Panc1 (cell line): Measurements from ENCODE around the gene CYB5B. TPM values are rescaled to one million over a fixed set of nuclear protein-coding genes. Genes with fewer than 3 reads are reported as not detected.

Experiments
- ATAC-seq: fragments of 200-7000 bp; cut with Tn5 transposase; 2 replicates; pipeline ENCODE4 v1.9.1; 2020; ENCODE audit warnings: mild to moderate bottlenecking, moderate library complexity
- BruUV-seq: library from RNA; stranded (reverse); fragments of 400-500 nt; replicated peaks from 2 replicates; lab custom pipeline; 2021; lab: Mats Ljungman, UMichigan
- CTCF ChIA-PET: fragments of 300-600 bp; sonication (Branson Sonifier 250); formaldehyde crosslinking; loops from one replicate; lab custom pipeline; 2022; ENCODE audit warnings: antibody characterized with exemption; lab: Charles Lee
- POLR2A ChIA-PET: fragments of 300-600 bp; sonication (Branson Sonifier 250); formaldehyde crosslinking; loops from one replicate; lab custom pipeline; 2022; ENCODE audit warnings: antibody characterized with exemption; lab: Charles Lee
- DNase-seq: peaks from one replicate; pipeline ENCODE4 v3.0.0-alpha.2; 2010; ENCODE audit warnings: low read depth, low spot score
- H3K27ac ChIP-seq: 2 replicates; pipeline ENCODE4 v1.5.1; 2011; ENCODE audit warnings: mild to moderate bottlenecking, low read length, inconsistent platforms
- H3K27me3 ChIP-seq: fragments of 200-500 bp; sonication (Bioruptor generic); 2 replicates; pipeline ENCODE4 v1.6.0; 2014; ENCODE audit warnings: low read length, inconsistent platforms; ENCODE audit not compliant: control insufficient read depth, insufficient read depth
- H3K36me3 ChIP-seq: fragments of 200-500 bp; sonication (Bioruptor generic); 2 replicates; pipeline ENCODE4 v1.5.1; 2014; ENCODE audit warnings: inconsistent platforms, mild to moderate bottlenecking, low read length, moderate library complexity; ENCODE audit not compliant: control insufficient read depth, insufficient read depth
- H3K4me1 ChIP-seq: 2 replicates; pipeline ENCODE4 v1.5.1; 2011; ENCODE audit warnings: inconsistent platforms, mild to moderate bottlenecking, low read length, moderate library complexity; ENCODE audit not compliant: control insufficient read depth, insufficient read depth
- H3K4me3 ChIP-seq, 2 experiments: 2 replicates each; pipeline ENCODE4 v1.5.1; 2011 to 2012; ENCODE audit warnings: low read depth in 2 of 2, low read length in 2 of 2, mild to moderate bottlenecking in 2 of 2, inconsistent platforms in 1 of 2, moderate library complexity in 1 of 2
- H3K9me3 ChIP-seq: fragments of 200-500 bp; sonication (Bioruptor generic); 2 replicates; pipeline ENCODE4 v1.5.1; 2014; ENCODE audit warnings: low read depth, mild to moderate bottlenecking, inconsistent platforms, low read length, moderate library complexity; ENCODE audit not compliant: control insufficient read depth, insufficient read depth
- CTCF ChIP-seq: fragments of 450-650 bp; IDR thresholded peaks from 2 replicates; pipeline ENCODE4 v1.5.1; 2017; ENCODE audit warnings: mild to moderate bottlenecking
- POLR2AphosphoS5 ChIP-seq: IDR thresholded peaks from 2 replicates; pipeline ENCODE4 v1.6.1; 2012; ENCODE audit warnings: mild to moderate bottlenecking, low read depth, low read length, moderate library complexity
- SIN3A ChIP-seq: IDR thresholded peaks from 2 replicates; pipeline ENCODE4 v1.6.1; 2012; ENCODE audit warnings: low read depth, mild to moderate bottlenecking, low read length, moderate library complexity, borderline replicate concordance; ENCODE audit not compliant: insufficient read depth
- TCF7L2 ChIP-seq: IDR thresholded peaks from 2 replicates; pipeline ENCODE4 v1.6.1; 2011; ENCODE audit warnings: mild to moderate bottlenecking, low read depth, low read length, inconsistent platforms
- in situ Hi-C: cut with HindIII; loops from 2 replicates; pipeline ENCODE4 v1.10.0; 2016; ENCODE audit warnings: low sequenced_read_pairs, low pct_unique_long_range_greater_than_20kb
- intact Hi-C: fragments of 100-400 bp; cut with micrococcal nuclease; formaldehyde crosslinking; loops from one replicate; pipeline ENCODE4 v1.10.0; 2022; ENCODE audit not compliant: unreplicated experiment
- total RNA-seq: library from RNA; stranded (reverse); gene quantifications from one replicate; pipeline ENCODE4 v1.2.1, GENCODE V29; 2021; ENCODE audit not compliant: unreplicated experiment
- TF ChIP-seq, protein P1 (sequence below), 2 experiments: IDR thresholded peaks; 2 replicates each; pipeline ENCODE4 v1.6.1; 2011 to 2012; ENCODE audit warnings: low read depth in 2 of 2, control low read depth in 1 of 2, low read length in 1 of 2, mild to moderate bottlenecking in 1 of 2, moderate library complexity in 1 of 2; ENCODE audit not compliant: insufficient read depth in 1 of 2

Gene CYB5B
- total RNA-seq, 1 experiment from 2014 or later, result 326 TPM

- no peaks in the 10 kb centered on the region for H3K9me3 ChIP-seq
- no peak for TF ChIP-seq CTCF
- TF ChIP-seq, protein P1, sequence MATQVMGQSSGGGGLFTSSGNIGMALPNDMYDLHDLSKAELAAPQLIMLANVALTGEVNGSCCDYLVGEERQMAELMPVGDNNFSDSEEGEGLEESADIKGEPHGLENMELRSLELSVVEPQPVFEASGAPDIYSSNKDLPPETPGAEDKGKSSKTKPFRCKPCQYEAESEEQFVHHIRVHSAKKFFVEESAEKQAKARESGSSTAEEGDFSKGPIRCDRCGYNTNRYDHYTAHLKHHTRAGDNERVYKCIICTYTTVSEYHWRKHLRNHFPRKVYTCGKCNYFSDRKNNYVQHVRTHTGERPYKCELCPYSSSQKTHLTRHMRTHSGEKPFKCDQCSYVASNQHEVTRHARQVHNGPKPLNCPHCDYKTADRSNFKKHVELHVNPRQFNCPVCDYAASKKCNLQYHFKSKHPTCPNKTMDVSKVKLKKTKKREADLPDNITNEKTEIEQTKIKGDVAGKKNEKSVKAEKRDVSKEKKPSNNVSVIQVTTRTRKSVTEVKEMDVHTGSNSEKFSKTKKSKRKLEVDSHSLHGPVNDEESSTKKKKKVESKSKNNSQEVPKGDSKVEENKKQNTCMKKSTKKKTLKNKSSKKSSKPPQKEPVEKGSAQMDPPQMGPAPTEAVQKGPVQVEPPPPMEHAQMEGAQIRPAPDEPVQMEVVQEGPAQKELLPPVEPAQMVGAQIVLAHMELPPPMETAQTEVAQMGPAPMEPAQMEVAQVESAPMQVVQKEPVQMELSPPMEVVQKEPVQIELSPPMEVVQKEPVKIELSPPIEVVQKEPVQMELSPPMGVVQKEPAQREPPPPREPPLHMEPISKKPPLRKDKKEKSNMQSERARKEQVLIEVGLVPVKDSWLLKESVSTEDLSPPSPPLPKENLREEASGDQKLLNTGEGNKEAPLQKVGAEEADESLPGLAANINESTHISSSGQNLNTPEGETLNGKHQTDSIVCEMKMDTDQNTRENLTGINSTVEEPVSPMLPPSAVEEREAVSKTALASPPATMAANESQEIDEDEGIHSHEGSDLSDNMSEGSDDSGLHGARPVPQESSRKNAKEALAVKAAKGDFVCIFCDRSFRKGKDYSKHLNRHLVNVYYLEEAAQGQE (IDR thresholded peaks at IDR 0.05; ENCODE audit: insufficient read depth in 1 of 2, low read depth in 2 of 2, low read length in 1 of 2), result no peak
- no peak for TF ChIP-seq POLR2AphosphoS5
- no peak for TF ChIP-seq TCF7L2
- no peak for TF ChIP-seq SIN3A
- peak overlapping the region; percentile 97 for H3K27ac ChIP-seq
- no peak for DNase-seq
- ChIA-PET CTCF (interaction anchor here (0.6 kb wide), 1 partner anchor 29 kb away, joined by 3 read pairs; no protein-coding TSS in a partner anchor), POLR2A (interaction anchor here (2.1 kb wide), 1 partner anchor 29 kb away, joined by 7 read pairs; the partner anchor contains the start of gene CYB5B)
- intact Hi-C loops (loop anchor here (5.0 to 10.0 kb wide), 2 partner anchors 51 to 79 kb away; no protein-coding TSS in a partner anchor), in situ Hi-C loops (no loop called here)
- H3K4me3 ChIP-seq, result peak overlapping the region in 1 of 2 experiments; percentile 44; a peak in 1 of 4 replicates
- ATAC-seq, result no peak
- no TSS peak for BruUV-seq
- peaks cover 49% of the 10 kb centered on the region for H3K4me1 ChIP-seq
- no peaks in the 10 kb centered on the region for H3K36me3 ChIP-seq
- no peaks in the 10 kb centered on the region for H3K27me3 ChIP-seq
Observed at GRCh38 chr16:69395859-69396186, 28.6 kb upstream of the CYB5B start.

DNA sequence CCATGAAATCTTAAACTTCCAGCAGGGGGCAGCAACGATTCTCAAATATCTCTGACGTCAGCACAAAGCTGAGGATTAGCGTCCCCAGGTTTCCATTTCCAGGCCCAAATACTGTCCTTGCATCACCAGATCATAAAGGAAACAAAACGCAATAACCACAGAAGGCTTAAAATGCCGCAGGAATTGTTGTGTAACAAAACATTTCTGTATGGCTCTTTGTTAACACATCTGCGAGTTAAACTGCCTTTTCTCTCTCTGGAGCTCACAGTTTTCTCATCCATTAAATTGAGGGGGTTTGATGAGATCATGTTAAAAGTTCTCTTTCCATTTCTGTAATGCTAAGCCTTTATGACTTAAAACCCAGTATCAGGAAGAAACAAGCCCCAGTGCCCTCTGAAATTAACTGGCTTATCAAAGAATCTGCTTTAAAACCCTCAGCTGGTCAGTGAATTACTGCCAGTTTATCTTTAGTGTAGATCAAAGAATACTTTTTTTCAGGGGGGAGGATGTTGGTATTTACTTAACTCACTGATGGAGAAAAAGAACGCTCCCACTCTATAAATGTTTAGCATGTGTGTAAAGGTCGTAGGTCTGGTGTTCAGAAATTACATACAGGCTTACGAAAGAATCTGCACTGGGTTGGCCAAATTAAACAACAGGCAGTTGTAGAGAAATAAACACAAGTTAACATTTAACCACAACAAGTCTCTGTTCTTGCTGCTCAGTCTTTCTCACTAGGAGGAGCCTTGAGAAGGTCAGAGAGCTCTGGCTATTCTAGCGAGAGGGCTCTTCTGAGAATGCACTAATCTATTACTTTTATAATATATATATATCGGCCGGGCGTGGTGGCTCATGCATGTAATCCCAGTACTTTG, 28.0 kb upstream of the CYB5B start:
- ChIA-PET POLR2A (interaction anchor here (0.7 to 2.1 kb wide), 2 partner anchors 29 to 33 kb away, joined by 5 to 7 read pairs; partner anchors contain the start of gene CYB5B), CTCF (interaction anchor here (0.5 to 0.6 kb wide), 2 partner anchors 29 to 186 kb away, joined by 3 to 4 read pairs; no protein-coding TSS in a partner anchor)
- DNase-seq (no peak), ATAC-seq (peak; percentile 82)
- BruUV-seq, result no TSS peak
- no peaks in the 10 kb centered on the region for H3K9me3 ChIP-seq
- H3K27me3 ChIP-seq, result no peaks in the 10 kb centered on the region
- in situ Hi-C loops (no loop called here), intact Hi-C loops (loop anchor here (5.0 to 10.0 kb wide), 2 partner anchors 51 to 78 kb away; no protein-coding TSS in a partner anchor)
- peak overlapping the region; percentile 24 to 44; a peak in 3 of 4 replicates for H3K4me3 ChIP-seq
- peak overlapping the region; percentile 97 for H3K27ac ChIP-seq
- no peaks in the 10 kb centered on the region for H3K36me3 ChIP-seq
- H3K4me1 ChIP-seq, result peaks cover 49% of the 10 kb centered on the region
- TF ChIP-seq SIN3A, result no peak
- TF ChIP-seq, protein P1 (IDR thresholded peaks at IDR 0.05; ENCODE audit: insufficient read depth in 1 of 2, low read depth in 2 of 2, low read length in 1 of 2), result no peak
- TF ChIP-seq POLR2AphosphoS5, result peak; percentile 73
- peak; percentile 68 for TF ChIP-seq CTCF
- peak; percentile 98 for TF ChIP-seq TCF7L2
